MCF 10A (cell line): ENCODE measurements around the gene APRT. TPM values are rescaled to one million over a fixed set of nuclear protein-coding genes. Genes with fewer than 3 reads are reported as not detected.

Experiments
- BruUV-seq: library from RNA; stranded (reverse); fragments of 400-500 nt; replicated peaks from 2 replicates; lab custom pipeline; 2021; lab: Mats Ljungman, UMichigan
- CTCF ChIA-PET: fragments of 300-600 bp; sonication (Branson Sonifier 250); formaldehyde crosslinking; extraction: SDS; loops from one replicate; lab custom pipeline; 2021; ENCODE audit warnings: antibody characterized with exemption, inconsistent platforms; lab: Yijun Ruan, JAX
- POLR2A ChIA-PET: fragments of 300-600, 350-650 bp; sonication (Branson Sonifier 250); formaldehyde crosslinking; extraction: SDS; loops from one replicate; lab custom pipeline; 2020; ENCODE audit warnings: antibody characterized with exemption, inconsistent platforms; lab: Yijun Ruan, JAX
- DNase-seq: peaks from one replicate; pipeline ENCODE4 v3.0.0-alpha.2; 2018; ENCODE audit not compliant: unreplicated experiment
- H3K27ac Mint-ChIP-seq: one replicate; pipeline ENCODE4 v1.8.0; 2022; ENCODE audit warnings: mild to moderate bottlenecking, low read depth, mixed read lengths; ENCODE audit not compliant: unreplicated experiment
- H3K27me3 Mint-ChIP-seq: one replicate; pipeline ENCODE4 v1.8.0; 2022; ENCODE audit warnings: mixed read lengths; ENCODE audit not compliant: insufficient read depth, unreplicated experiment
- H3K36me3 Mint-ChIP-seq: one replicate; pipeline ENCODE4 v1.8.0; 2022; ENCODE audit warnings: mild to moderate bottlenecking, moderate library complexity, mixed read lengths; ENCODE audit not compliant: insufficient read depth, unreplicated experiment
- H3K4me1 Mint-ChIP-seq: one replicate; pipeline ENCODE4 v1.8.0; 2022; ENCODE audit warnings: mixed read lengths; ENCODE audit not compliant: insufficient read depth, unreplicated experiment
- H3K4me3 Mint-ChIP-seq: one replicate; pipeline ENCODE4 v1.8.0; 2022; ENCODE audit warnings: mild to moderate bottlenecking, moderate library complexity, mixed read lengths; ENCODE audit not compliant: unreplicated experiment
- H3K9me3 Mint-ChIP-seq: one replicate; pipeline ENCODE4 v1.8.0; 2022; ENCODE audit warnings: mixed read lengths; ENCODE audit not compliant: unreplicated experiment
- CTCF ChIP-seq: fragments of 200-600 bp; IDR thresholded peaks from one replicate; pipeline ENCODE4 v1.8.0; 2022; ENCODE audit warnings: antibody characterized with exemption, mild to moderate bottlenecking; ENCODE audit not compliant: unreplicated experiment
- intact Hi-C: fragments of 100-400 bp; cut with micrococcal nuclease; formaldehyde crosslinking; loops from 2 replicates; pipeline ENCODE4 v1.14.1; 2022
- total RNA-seq: library from RNA; stranded (reverse); gene quantifications from 2 replicates; pipeline ENCODE4 v1.2.3, GENCODE V29; 2022

APRT gene
- total RNA-seq, 1 experiment from 2014 or later, result 248 TPM

GRCh38 chr16:88804552-88805339, 7.0 kb downstream of the APRT start:
- BruUV-seq, result no TSS peak
- no peak overlapping the region for H3K27ac Mint-ChIP-seq
- intact Hi-C loops, result no loop called here
- CTCF ChIA-PET, result no interaction called here
- H3K9me3 Mint-ChIP-seq, result no peaks in the 10 kb centered on the region
- no peaks in the 10 kb centered on the region for H3K4me1 Mint-ChIP-seq
- H3K27me3 Mint-ChIP-seq, result no peaks in the 10 kb centered on the region
- TF ChIP-seq CTCF, result no peak
- H3K36me3 Mint-ChIP-seq, result peaks cover 43% of the 10 kb centered on the region
- peak; percentile 45 for DNase-seq
- H3K4me3 Mint-ChIP-seq, result peak overlapping the region; percentile 74
- POLR2A ChIA-PET, result interaction anchor here (0.7 to 3.3 kb wide), 3 partner anchors 8 to 781 kb away, joined by 3 to 24 read pairs (median 16); partner anchors contain the start of genes APRT and PIEZO1

GRCh38 chr16:88804173-88804551, 7.6 kb downstream of the APRT start:
- DNase-seq, result no peak
- Mint-ChIP-seq H3K27ac (no peak overlapping the region), H3K4me3 (peak overlapping the region; percentile 74), H3K36me3 (peaks cover 39% of the 10 kb centered on the region), H3K9me3 (no peaks in the 10 kb centered on the region), H3K4me1 (no peaks in the 10 kb centered on the region), H3K27me3 (no peaks in the 10 kb centered on the region)
- BruUV-seq, result no TSS peak
- intact Hi-C loops, result no loop called here
- no peak for TF ChIP-seq CTCF
- POLR2A ChIA-PET, result interaction anchor here (0.7 to 3.3 kb wide), 3 partner anchors 8 to 782 kb away, joined by 3 to 24 read pairs (median 16); partner anchors contain the start of genes APRT and PIEZO1
- CTCF ChIA-PET, result no interaction called here

GRCh38 chr16:88803264-88803987, 8.3 kb downstream of the APRT start, which contains the start of gene CDT1:
Gene CDT1, plus strand, starts transcription at chr16:88803789. Its CDS starts 43 bp downstream, at chr16:88803832.
- intact Hi-C loops, result no loop called here
- no peak for TF ChIP-seq CTCF
- BruUV-seq, result no TSS peak
- Mint-ChIP-seq H3K4me3 (peak within 1 kb of the TSS; percentile 74), H3K9me3 (no peaks in the 10 kb centered on the region), H3K4me1 (no peaks in the 10 kb centered on the region), H3K36me3 (peaks cover 36% of the 10 kb centered on the region), H3K27ac (no peak within 1 kb of the TSS), H3K27me3 (no peaks in the 10 kb centered on the region)
- peak; percentile 80 for DNase-seq
- ChIA-PET POLR2A (interaction anchor here (0.5 to 3.3 kb wide), 6 partner anchors 9 to 351 kb away, joined by 3 to 24 read pairs (median 4); partner anchors contain the start of genes APRT and PIEZO1), CTCF (no interaction called here)

- Mint-ChIP-seq H3K4me3 (no peak overlapping the region), H3K4me1 (no peaks in the 10 kb centered on the region), H3K36me3 (peaks cover 15% of the 10 kb centered on the region), H3K27me3 (no peaks in the 10 kb centered on the region), H3K27ac (no peak overlapping the region), H3K9me3 (no peaks in the 10 kb centered on the region)
- no TSS peak for BruUV-seq
- CTCF ChIA-PET, result interaction anchor here (0.9 to 1.6 kb wide), 4 partner anchors 57 to 64 kb away, joined by 3 to 9 read pairs (median 6); no protein-coding TSS in a partner anchor
- POLR2A ChIA-PET, result interaction anchor here (0.8 to 1.2 kb wide), 2 partner anchors 11 to 12 kb away, joined by 3 to 4 read pairs; partner anchors contain the start of gene APRT
- DNase-seq, result no peak
- no peak for TF ChIP-seq CTCF
- intact Hi-C loops, result no loop called here
Measured at GRCh38 chr16:88800277-88800592, 11.5 kb downstream of the APRT start.
